Measurements from ENCODE around the gene SLC26A4. TPM values are rescaled to one million over a fixed set of nuclear protein-coding genes. Genes with fewer than 3 reads are reported as not detected.

SLC26A4 gene
- total and polyA plus RNA-seq, 9 of the 15 experiments (the other 6 are each of a cell fraction or from before 2014, with no cell fraction given): 0.09 to 1.2 (median 0.33) TPM

GRCh38 chr7:107742678-107743566, 82.3 kb downstream of the SLC26A4 start (continued):
- TF ChIP-seq RBM14 (IDR thresholded peaks at IDR 0.05; ENCODE audit: borderline replicate concordance, insufficient read depth, low read depth, low read length): no peak
- TF ChIP-seq SAP30 (IDR thresholded peaks at IDR 0.05; ENCODE audit: borderline replicate concordance, insufficient read depth, low read depth, low read length, poor library complexity, severe bottlenecking): peak; percentile 22
- no peak for TF ChIP-seq ARHGAP35 (IDR thresholded peaks at IDR 0.05; ENCODE audit: partially characterized antibody)
- TF ChIP-seq CREB5 (CRISPR knock-in tag; IDR thresholded peaks at IDR 0.05): no peak
- TF ChIP-seq CXXC5 (CRISPR knock-in tag; IDR thresholded peaks at IDR 0.05): no peak
- no peak for TF ChIP-seq NFIX (CRISPR knock-in tag; IDR thresholded peaks at IDR 0.05; ENCODE audit: low read depth)
- no peak for TF ChIP-seq GATA2 (CRISPR knock-in tag; IDR thresholded peaks at IDR 0.05)
- 0 out of 2 replicates have a peak, but pooled peaks have one; percentile 84 for TF ChIP-seq ATF6 (CRISPR knock-in tag; IDR thresholded peaks at IDR 0.05)
- TF ChIP-seq BRCA1 (IDR thresholded peaks at IDR 0.05): no peak
- TF ChIP-seq BRCA1 (CRISPR knock-in tag; IDR thresholded peaks at IDR 0.05): no peak
- TF ChIP-seq THAP12 (CRISPR knock-in tag; IDR thresholded peaks at IDR 0.05): no peak
- no peak for TF ChIP-seq MYC (IDR thresholded peaks at IDR 0.05; ENCODE audit: low read depth, low read length)
- TF ChIP-seq MYC (CRISPR knock-in tag; IDR thresholded peaks at IDR 0.05; ENCODE audit: borderline replicate concordance, low read depth): no peak
